ENCODE results near the gene PALB2. TPM values are rescaled to one million over a fixed set of nuclear protein-coding genes. Genes with fewer than 3 reads are reported as not detected.

Gene PALB2
- total and polyA plus RNA-seq, 2 of the 13 experiments (the other 11 are each of a cell fraction or from before 2014, with no cell fraction given), result 12.1 to 40.9 TPM

DNA sequence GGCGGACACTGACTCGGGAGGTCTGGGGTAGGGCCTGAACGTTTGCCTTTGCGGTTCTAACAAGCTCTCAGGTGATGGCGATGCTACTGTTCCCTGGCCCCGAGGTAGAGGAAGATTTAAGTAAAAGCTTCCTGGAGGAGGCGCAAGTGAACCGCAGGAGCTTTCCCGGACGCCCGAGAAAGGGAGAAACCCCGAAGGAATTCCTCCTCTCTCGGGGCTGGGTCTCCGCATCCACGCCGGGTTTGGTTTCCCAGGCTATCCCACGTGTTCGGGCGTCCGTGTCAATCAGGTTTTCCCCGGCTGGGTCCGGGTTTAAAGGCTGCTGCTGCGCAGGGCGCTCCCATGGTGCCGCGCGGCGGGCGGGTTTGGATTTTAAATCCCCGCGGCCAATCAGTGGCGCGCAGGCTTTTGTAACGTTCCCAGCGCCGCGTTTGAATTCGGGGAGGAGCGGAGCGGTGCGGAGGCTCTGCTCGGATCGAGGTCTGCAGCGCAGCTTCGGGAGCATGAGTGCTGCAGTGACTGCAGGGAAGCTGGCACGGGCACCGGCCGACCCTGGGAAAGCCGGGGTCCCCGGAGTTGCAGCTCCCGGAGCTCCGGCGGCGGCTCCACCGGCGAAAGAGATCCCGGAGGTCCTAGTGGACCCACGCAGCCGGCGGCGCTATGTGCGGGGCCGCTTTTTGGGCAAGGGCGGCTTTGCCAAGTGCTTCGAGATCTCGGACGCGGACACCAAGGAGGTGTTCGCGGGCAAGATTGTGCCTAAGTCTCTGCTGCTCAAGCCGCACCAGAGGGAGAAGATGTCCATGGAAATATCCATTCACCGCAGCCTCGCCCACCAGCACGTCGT lies 37.5 kb upstream of the PALB2 start, which contains the start of gene PLK1 (continued):
- TF ChIP-seq SNRNP70 (IDR thresholded peaks at IDR 0.05; ENCODE audit: low read depth, low read length), result no peak
- TF ChIP-seq NAIF1 (CRISPR knock-in tag; IDR thresholded peaks at IDR 0.05; ENCODE audit: borderline replicate concordance), result peak; percentile 85
- TF ChIP-seq, protein P1, sequence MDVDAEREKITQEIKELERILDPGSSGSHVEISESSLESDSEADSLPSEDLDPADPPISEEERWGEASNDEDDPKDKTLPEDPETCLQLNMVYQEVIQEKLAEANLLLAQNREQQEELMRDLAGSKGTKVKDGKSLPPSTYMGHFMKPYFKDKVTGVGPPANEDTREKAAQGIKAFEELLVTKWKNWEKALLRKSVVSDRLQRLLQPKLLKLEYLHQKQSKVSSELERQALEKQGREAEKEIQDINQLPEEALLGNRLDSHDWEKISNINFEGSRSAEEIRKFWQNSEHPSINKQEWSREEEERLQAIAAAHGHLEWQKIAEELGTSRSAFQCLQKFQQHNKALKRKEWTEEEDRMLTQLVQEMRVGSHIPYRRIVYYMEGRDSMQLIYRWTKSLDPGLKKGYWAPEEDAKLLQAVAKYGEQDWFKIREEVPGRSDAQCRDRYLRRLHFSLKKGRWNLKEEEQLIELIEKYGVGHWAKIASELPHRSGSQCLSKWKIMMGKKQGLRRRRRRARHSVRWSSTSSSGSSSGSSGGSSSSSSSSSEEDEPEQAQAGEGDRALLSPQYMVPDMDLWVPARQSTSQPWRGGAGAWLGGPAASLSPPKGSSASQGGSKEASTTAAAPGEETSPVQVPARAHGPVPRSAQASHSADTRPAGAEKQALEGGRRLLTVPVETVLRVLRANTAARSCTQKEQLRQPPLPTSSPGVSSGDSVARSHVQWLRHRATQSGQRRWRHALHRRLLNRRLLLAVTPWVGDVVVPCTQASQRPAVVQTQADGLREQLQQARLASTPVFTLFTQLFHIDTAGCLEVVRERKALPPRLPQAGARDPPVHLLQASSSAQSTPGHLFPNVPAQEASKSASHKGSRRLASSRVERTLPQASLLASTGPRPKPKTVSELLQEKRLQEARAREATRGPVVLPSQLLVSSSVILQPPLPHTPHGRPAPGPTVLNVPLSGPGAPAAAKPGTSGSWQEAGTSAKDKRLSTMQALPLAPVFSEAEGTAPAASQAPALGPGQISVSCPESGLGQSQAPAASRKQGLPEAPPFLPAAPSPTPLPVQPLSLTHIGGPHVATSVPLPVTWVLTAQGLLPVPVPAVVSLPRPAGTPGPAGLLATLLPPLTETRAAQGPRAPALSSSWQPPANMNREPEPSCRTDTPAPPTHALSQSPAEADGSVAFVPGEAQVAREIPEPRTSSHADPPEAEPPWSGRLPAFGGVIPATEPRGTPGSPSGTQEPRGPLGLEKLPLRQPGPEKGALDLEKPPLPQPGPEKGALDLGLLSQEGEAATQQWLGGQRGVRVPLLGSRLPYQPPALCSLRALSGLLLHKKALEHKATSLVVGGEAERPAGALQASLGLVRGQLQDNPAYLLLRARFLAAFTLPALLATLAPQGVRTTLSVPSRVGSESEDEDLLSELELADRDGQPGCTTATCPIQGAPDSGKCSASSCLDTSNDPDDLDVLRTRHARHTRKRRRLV (CRISPR knock-in tag; IDR thresholded peaks at IDR 0.05), result peak; percentile 89; the same call in 1 of the 2 replicates
- TF ChIP-seq, protein P2, sequence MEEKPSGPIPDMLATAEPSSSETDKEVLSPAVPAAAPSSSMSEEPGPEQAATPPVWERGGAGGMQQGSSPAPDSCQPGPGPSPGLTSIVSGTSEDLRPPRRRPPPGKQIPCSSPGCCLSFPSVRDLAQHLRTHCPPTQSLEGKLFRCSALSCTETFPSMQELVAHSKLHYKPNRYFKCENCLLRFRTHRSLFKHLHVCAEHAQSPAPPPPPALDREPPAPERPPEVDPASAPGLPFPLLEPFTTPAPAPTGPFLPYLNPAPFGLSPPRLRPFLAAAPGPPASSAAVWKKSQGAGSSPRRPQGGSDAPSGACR (CRISPR knock-in tag; IDR thresholded peaks at IDR 0.05), result no peak
- TF ChIP-seq ZNF569 (CRISPR knock-in tag; IDR thresholded peaks at IDR 0.05; ENCODE audit: borderline replicate concordance), result no peak
- TF ChIP-seq, protein P3, sequence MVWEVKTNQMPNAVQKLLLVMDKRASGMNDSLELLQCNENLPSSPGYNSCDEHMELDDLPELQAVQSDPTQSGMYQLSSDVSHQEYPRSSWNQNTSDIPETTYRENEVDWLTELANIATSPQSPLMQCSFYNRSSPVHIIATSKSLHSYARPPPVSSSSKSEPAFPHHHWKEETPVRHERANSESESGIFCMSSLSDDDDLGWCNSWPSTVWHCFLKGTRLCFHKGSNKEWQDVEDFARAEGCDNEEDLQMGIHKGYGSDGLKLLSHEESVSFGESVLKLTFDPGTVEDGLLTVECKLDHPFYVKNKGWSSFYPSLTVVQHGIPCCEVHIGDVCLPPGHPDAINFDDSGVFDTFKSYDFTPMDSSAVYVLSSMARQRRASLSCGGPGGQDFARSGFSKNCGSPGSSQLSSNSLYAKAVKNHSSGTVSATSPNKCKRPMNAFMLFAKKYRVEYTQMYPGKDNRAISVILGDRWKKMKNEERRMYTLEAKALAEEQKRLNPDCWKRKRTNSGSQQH (CRISPR knock-in tag; IDR thresholded peaks at IDR 0.05; ENCODE audit: low read depth), result peak; percentile 99
- no peak for TF ChIP-seq MAFG (CRISPR knock-in tag; IDR thresholded peaks at IDR 0.05)
- peak; percentile 45 for TF ChIP-seq TEAD3 (CRISPR knock-in tag; optimal IDR thresholded peaks at IDR 0.05; ENCODE audit: borderline replicate concordance)
- TF ChIP-seq ADNP (CRISPR knock-in tag; IDR thresholded peaks at IDR 0.05), result no peak
- TF ChIP-seq ZNF776 (CRISPR knock-in tag; IDR thresholded peaks at IDR 0.05), result peak; percentile 56; the same call in 1 of the 2 replicates
- TF ChIP-seq ZNF446 (CRISPR knock-in tag; IDR thresholded peaks at IDR 0.05), result 0 out of 2 replicates have a peak, but pooled peaks have one; percentile 33
- TF ChIP-seq, protein P4, sequence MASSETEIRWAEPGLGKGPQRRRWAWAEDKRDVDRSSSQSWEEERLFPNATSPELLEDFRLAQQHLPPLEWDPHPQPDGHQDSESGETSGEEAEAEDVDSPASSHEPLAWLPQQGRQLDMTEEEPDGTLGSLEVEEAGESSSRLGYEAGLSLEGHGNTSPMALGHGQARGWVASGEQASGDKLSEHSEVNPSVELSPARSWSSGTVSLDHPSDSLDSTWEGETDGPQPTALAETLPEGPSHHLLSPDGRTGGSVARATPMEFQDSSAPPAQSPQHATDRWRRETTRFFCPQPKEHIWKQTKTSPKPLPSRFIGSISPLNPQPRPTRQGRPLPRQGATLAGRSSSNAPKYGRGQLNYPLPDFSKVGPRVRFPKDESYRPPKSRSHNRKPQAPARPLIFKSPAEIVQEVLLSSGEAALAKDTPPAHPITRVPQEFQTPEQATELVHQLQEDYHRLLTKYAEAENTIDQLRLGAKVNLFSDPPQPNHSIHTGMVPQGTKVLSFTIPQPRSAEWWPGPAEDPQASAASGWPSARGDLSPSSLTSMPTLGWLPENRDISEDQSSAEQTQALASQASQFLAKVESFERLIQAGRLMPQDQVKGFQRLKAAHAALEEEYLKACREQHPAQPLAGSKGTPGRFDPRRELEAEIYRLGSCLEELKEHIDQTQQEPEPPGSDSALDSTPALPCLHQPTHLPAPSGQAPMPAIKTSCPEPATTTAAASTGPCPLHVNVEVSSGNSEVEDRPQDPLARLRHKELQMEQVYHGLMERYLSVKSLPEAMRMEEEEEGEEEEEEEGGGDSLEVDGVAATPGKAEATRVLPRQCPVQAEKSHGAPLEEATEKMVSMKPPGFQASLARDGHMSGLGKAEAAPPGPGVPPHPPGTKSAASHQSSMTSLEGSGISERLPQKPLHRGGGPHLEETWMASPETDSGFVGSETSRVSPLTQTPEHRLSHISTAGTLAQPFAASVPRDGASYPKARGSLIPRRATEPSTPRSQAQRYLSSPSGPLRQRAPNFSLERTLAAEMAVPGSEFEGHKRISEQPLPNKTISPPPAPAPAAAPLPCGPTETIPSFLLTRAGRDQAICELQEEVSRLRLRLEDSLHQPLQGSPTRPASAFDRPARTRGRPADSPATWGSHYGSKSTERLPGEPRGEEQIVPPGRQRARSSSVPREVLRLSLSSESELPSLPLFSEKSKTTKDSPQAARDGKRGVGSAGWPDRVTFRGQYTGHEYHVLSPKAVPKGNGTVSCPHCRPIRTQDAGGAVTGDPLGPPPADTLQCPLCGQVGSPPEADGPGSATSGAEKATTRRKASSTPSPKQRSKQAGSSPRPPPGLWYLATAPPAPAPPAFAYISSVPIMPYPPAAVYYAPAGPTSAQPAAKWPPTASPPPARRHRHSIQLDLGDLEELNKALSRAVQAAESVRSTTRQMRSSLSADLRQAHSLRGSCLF (CRISPR knock-in tag; IDR thresholded peaks at IDR 0.05; ENCODE audit: borderline replicate concordance), result no peak
- TF ChIP-seq RXRA (CRISPR knock-in tag; IDR thresholded peaks at IDR 0.05), result peak; percentile 57; the same call in 1 of the 2 replicates
- no peak for TF ChIP-seq RELA (CRISPR knock-in tag; IDR thresholded peaks at IDR 0.05)
- peak; percentile 100 for TF ChIP-seq SMYD3 (CRISPR knock-in tag; IDR thresholded peaks at IDR 0.05)
- 0 out of 2 replicates have a peak, but pooled peaks have one; percentile 79 for TF ChIP-seq ZNF33A (CRISPR knock-in tag; IDR thresholded peaks at IDR 0.05; ENCODE audit: borderline replicate concordance)

Data from HepG2 (cell line).